Stimulated activated CD8-positive, alpha-beta memory T cell treated with anti-CD3 and anti-CD28 coated beads, Interleukin-7, amount 100 ng/mL, for 48 hours (primary cell): ENCODE data around the gene KIAA0040.

Source experiments
- DNase-seq, 2 donors: peaks; one replicate each; pipeline ENCODE4 v3.0.0-alpha.2; 2020; ENCODE audit warnings: low read depth in 1 of 2; ENCODE audit errors: extremely low read depth in 1 of 2

The KIAA0040 gene

GRCh38 chr1:175172503-175172902, 20.1 kb downstream of the KIAA0040 start:
- DNase-seq = no peak

- no peak for DNase-seq
These were observed 21.3 kb downstream of the KIAA0040 start for GRCh38 chr1:175171036-175171913.

GRCh38 chr1:175169286-175170018, 23.1 kb downstream of the KIAA0040 start:
- DNase-seq = no peak

GRCh38 chr1:175168782-175169181, 23.8 kb downstream of the KIAA0040 start:
- DNase-seq = no peak

GRCh38 chr1:175167861-175168260, 24.7 kb downstream of the KIAA0040 start:
- DNase-seq = no peak

- no peak for DNase-seq
These were observed 25.8 kb downstream of the KIAA0040 start for GRCh38 chr1:175166746-175167145.

- no peak for DNase-seq
These were observed 27.8 kb downstream of the KIAA0040 start for GRCh38 chr1:175164751-175165150.

GRCh38 chr1:175163702-175164101, 28.9 kb downstream of the KIAA0040 start:
- DNase-seq = no peak

- no peak for DNase-seq
These were observed 29.6 kb downstream of the KIAA0040 start for GRCh38 chr1:175162955-175163354.

GRCh38 chr1:175158170-175158591, 34.4 kb downstream of the KIAA0040 start:
- no peak for DNase-seq

- DNase-seq = no peak
These were observed 35.4 kb downstream of the KIAA0040 start for GRCh38 chr1:175157200-175157599.

GRCh38 chr1:175155936-175156335, 36.6 kb downstream of the KIAA0040 start:
- no peak for DNase-seq

GRCh38 chr1:175155473-175155856, 37.1 kb downstream of the KIAA0040 start:
- DNase-seq = no peak

GRCh38 chr1:175154629-175155472, 37.7 kb downstream of the KIAA0040 start:
- peak; percentile 31 to 35 for DNase-seq

GRCh38 chr1:175152006-175152652, 40.4 kb downstream of the KIAA0040 start:
- peak; percentile 20 to 35 for DNase-seq

GRCh38 chr1:175150596-175151319, 41.8 kb downstream of the KIAA0040 start:
- no peak for DNase-seq

- DNase-seq = no peak
These were observed 44.5 kb downstream of the KIAA0040 start for GRCh38 chr1:175148068-175148467.

- no peak for DNase-seq
These were observed 45.0 kb downstream of the KIAA0040 start for GRCh38 chr1:175147569-175147968.

- peak; percentile 45 to 52 for DNase-seq
These were observed 45.9 kb downstream of the KIAA0040 start for GRCh38 chr1:175146529-175147213.
